ENCODE results near the gene GPHN.

GRCh38 chr14:66530526-66530925 is 22.6 kb downstream of the GPHN start:
- no peak for TF ChIP-seq CTCF (IDR thresholded peaks at IDR 0.05)
- TF ChIP-seq POLR2A (IDR thresholded peaks at IDR 0.05) = no peak
